ENCODE data around the gene TTC33. TPM values are rescaled to one million over a fixed set of nuclear protein-coding genes. Genes with fewer than 3 reads are reported as not detected.

Gene TTC33
- polyA plus RNA-seq, 1 donor from 2014 or later, result 73.5 TPM

GRCh38 chr5:40521108-40521785 lies 234.5 kb downstream of the TTC33 start:
- Histone ChIP-seq H3K9ac (ENCODE audit: low read length) (no peak overlapping the region), H4K20me1 (ENCODE audit: insufficient read depth) (no peaks in the 10 kb centered on the region), H3K9me3 (ENCODE audit: low read length) (no peaks in the 10 kb centered on the region), H3K79me2 (replicated peaks; ENCODE audit: insufficient read depth, low read length) (no peaks in the 10 kb centered on the region), H3K4me3 (ENCODE audit: low read length) (no peak overlapping the region), H3K36me3 (ENCODE audit: insufficient read depth, low read length) (no peaks in the 10 kb centered on the region), H3K9me2 (ENCODE audit: insufficient read depth, low read length) (no peaks in the 10 kb centered on the region), H3K27me3 (ENCODE audit: insufficient read depth, low read depth, low read length) (no peaks in the 10 kb centered on the region), H3K27ac (ENCODE audit: low read length) (no peak overlapping the region), H3K4me2 (ENCODE audit: low read length) (no peak overlapping the region), H2AFZ (ENCODE audit: low read depth, low read length) (no peak overlapping the region), H3F3A (ENCODE audit: insufficient read depth, low read length, poor library complexity, severe bottlenecking) (no peaks in the 10 kb centered on the region)
- TF ChIP-seq RAD21 (conservative IDR thresholded peaks at IDR 0.05), result no peak
- TF ChIP-seq EZH2 (IDR thresholded peaks at IDR 0.05; ENCODE audit: borderline replicate concordance, insufficient read depth, low read length, poor library complexity, severe bottlenecking), result no peak
- TF ChIP-seq EP300 (conservative IDR thresholded peaks at IDR 0.05; ENCODE audit: poor library complexity, severe bottlenecking), result no peak
- TF ChIP-seq CTCF (IDR thresholded peaks at IDR 0.05; ENCODE audit: poor library complexity, severe bottlenecking), result no peak
- TF ChIP-seq SMC3 (conservative IDR thresholded peaks at IDR 0.05; ENCODE audit: poor library complexity), result no peak
- no peak for TF ChIP-seq REST (IDR thresholded peaks at IDR 0.05; ENCODE audit: borderline replicate concordance)
- TF ChIP-seq POLR2AphosphoS5 (IDR thresholded peaks at IDR 0.05), result no peak
- no peak for TF ChIP-seq TAF1 (IDR thresholded peaks at IDR 0.05; ENCODE audit: low read depth)
- no peak for TF ChIP-seq MXI1 (conservative IDR thresholded peaks at IDR 0.05; ENCODE audit: poor library complexity, severe bottlenecking)

GRCh38 chr5:40518485-40518917 lies 237.3 kb downstream of the TTC33 start:
- H4K20me1 ChIP-seq (ENCODE audit: insufficient read depth), result no peaks in the 10 kb centered on the region
- no peaks in the 10 kb centered on the region for H3F3A ChIP-seq (ENCODE audit: insufficient read depth, low read length, poor library complexity, severe bottlenecking)
- H3K36me3 ChIP-seq (ENCODE audit: insufficient read depth, low read length), result no peaks in the 10 kb centered on the region
- H2AFZ ChIP-seq (ENCODE audit: low read depth, low read length), result no peak overlapping the region
- no peak overlapping the region for H3K4me3 ChIP-seq (ENCODE audit: low read length)
- H3K9ac ChIP-seq (ENCODE audit: low read length), result no peak overlapping the region
- no peaks in the 10 kb centered on the region for H3K9me3 ChIP-seq (ENCODE audit: low read length)
- H3K27ac ChIP-seq (ENCODE audit: low read length), result no peak overlapping the region
- H3K27me3 ChIP-seq (ENCODE audit: insufficient read depth, low read depth, low read length), result no peaks in the 10 kb centered on the region
- H3K4me2 ChIP-seq (ENCODE audit: low read length), result no peak overlapping the region
- TF ChIP-seq CTCF (IDR thresholded peaks at IDR 0.05; ENCODE audit: poor library complexity, severe bottlenecking) (no peak), MXI1 (conservative IDR thresholded peaks at IDR 0.05; ENCODE audit: poor library complexity, severe bottlenecking) (no peak), SMC3 (conservative IDR thresholded peaks at IDR 0.05; ENCODE audit: poor library complexity) (no peak), EP300 (conservative IDR thresholded peaks at IDR 0.05; ENCODE audit: poor library complexity, severe bottlenecking) (no peak), POLR2AphosphoS5 (IDR thresholded peaks at IDR 0.05) (no peak), RAD21 (conservative IDR thresholded peaks at IDR 0.05) (no peak)
- H3K9me2 ChIP-seq (ENCODE audit: insufficient read depth, low read length), result no peaks in the 10 kb centered on the region
- H3K79me2 ChIP-seq (replicated peaks; ENCODE audit: insufficient read depth, low read length), result no peaks in the 10 kb centered on the region

Data from neural cell (in vitro differentiated cells).